K562 (cell line): ENCODE measurements around the gene TDRD12. TPM values are rescaled to one million over a fixed set of nuclear protein-coding genes. Genes with fewer than 3 reads are reported as not detected.

Source experiments
- ATAC-seq: fragments of 200-7000 bp; cut with Tn5 transposase; 3 replicates; pipeline ENCODE4 v1.9.1; 2020; ENCODE audit warnings: moderate library complexity
- BruUV-seq: library from RNA; stranded (reverse); fragments of 400-500 nt; replicated peaks from 2 replicates; lab custom pipeline; 2021; lab: Mats Ljungman, UMichigan
- CTCF ChIA-PET: fragments of 300-600 bp; formaldehyde crosslinking; extraction: SDS; loops from one replicate; lab custom pipeline; 2021; ENCODE audit warnings: low intra/inter-chr PET ratio; lab: Yijun Ruan, JAX
- POLR2A ChIA-PET: fragments of 300-600, 350-650 bp; sonication (Branson Sonifier 250); formaldehyde crosslinking; extraction: SDS; loops from one replicate; lab custom pipeline; 2021; ENCODE audit warnings: antibody characterized with exemption, inconsistent platforms; lab: Yijun Ruan, JAX
- DNase-seq, 4 experiments: peaks; one replicate each; pipeline versions ENCODE4 v3.0.0 to v3.0.0-alpha.2; 2011 to 2018; ENCODE audit warnings: low spot score in 3 of 4, mixed read lengths in 3 of 4; ENCODE audit errors: extremely low read depth in 1 of 4
- FAIRE-seq: peaks from 2 replicates; lab custom pipeline; 2011; peaks lifted over from hg19 to GRCh38; lab: Jason Lieb, UNC
- H2AFZ ChIP-seq: 2 replicates; pipeline ENCODE4 v1.6.0; 2011; ENCODE audit warnings: low read depth, low read length, control low read depth, inconsistent platforms
- H3K27ac ChIP-seq: fragments of 200-600 bp; 3 replicates; pipeline ENCODE4 v1.8.0; 2011; ENCODE audit warnings: low read depth, mild to moderate bottlenecking, control low read depth, inconsistent platforms, low read length, moderate library complexity, mixed read lengths; ENCODE audit errors: extremely low read depth
- H3K27me3 ChIP-seq, 2 experiments: fragments of 300-600 bp in 1 of 2; 2 replicates in 1 of 2; 3 replicates in 1 of 2; pipeline versions ENCODE4 v1.6.0 to v1.8.0; 2011; ENCODE audit warnings: inconsistent platforms in 2 of 2, low read length in 2 of 2, mild to moderate bottlenecking in 1 of 2, mixed read lengths in 1 of 2, moderate library complexity in 1 of 2; ENCODE audit not compliant: control insufficient read depth in 2 of 2, insufficient read depth in 2 of 2
- H3K36me3 ChIP-seq: fragments of 300-600 bp; 3 replicates; pipeline ENCODE4 v1.8.0; 2011; ENCODE audit warnings: mild to moderate bottlenecking, low read length, inconsistent platforms; ENCODE audit not compliant: control insufficient read depth, insufficient read depth
- H3K4me1 ChIP-seq, 2 experiments: fragments of 200-600 bp in 1 of 2; replicated peaks in 1 of 2; 2 replicates in 1 of 2; 3 replicates in 1 of 2; pipeline versions ENCODE4 v1.5.1 to v1.8.0; 2011; ENCODE audit warnings: inconsistent platforms in 2 of 2, low read length in 2 of 2, mild to moderate bottlenecking in 1 of 2, mixed read lengths in 1 of 2, moderate library complexity in 1 of 2; ENCODE audit not compliant: control insufficient read depth in 2 of 2, insufficient read depth in 2 of 2
- H3K4me2 ChIP-seq: 2 replicates; pipeline ENCODE4 v1.6.1; 2011; ENCODE audit warnings: low read length, control low read depth, inconsistent platforms, mixed read lengths; ENCODE audit not compliant: insufficient read depth
- H3K4me3 ChIP-seq: fragments of 200-600 bp; sonication (generic), shearing (Covaris generic); 2 replicates; pipeline ENCODE4 v1.5.1; 2016; ENCODE audit warnings: control low read depth, inconsistent platforms
- H3K79me2 ChIP-seq: fragments of 200-600 bp; 3 replicates; pipeline ENCODE4 v1.8.0; 2011; ENCODE audit warnings: low read length, inconsistent platforms; ENCODE audit not compliant: control insufficient read depth, insufficient read depth
- H3K9ac ChIP-seq, 2 experiments: 2 replicates each; pipeline versions ENCODE4 v1.6.0 to v1.6.1; 2011; ENCODE audit warnings: low read depth in 2 of 2, low read length in 2 of 2, control low read depth in 1 of 2, inconsistent platforms in 1 of 2, mild to moderate bottlenecking in 1 of 2, mixed read lengths in 1 of 2; ENCODE audit not compliant: insufficient read depth in 1 of 2
- H3K9me1 ChIP-seq: one replicate; pipeline ENCODE4 v1.6.0; 2011; ENCODE audit warnings: inconsistent platforms, mild to moderate bottlenecking, low read length, moderate library complexity; ENCODE audit not compliant: control insufficient read depth, insufficient read depth
- H3K9me3 ChIP-seq: replicated peaks from 2 replicates; pipeline ENCODE4 v1.5.1; 2011; ENCODE audit warnings: low read depth, low read length, inconsistent platforms; ENCODE audit not compliant: control insufficient read depth, insufficient read depth
- H4K20me1 ChIP-seq: replicated peaks from 2 replicates; pipeline ENCODE4 v1.6.1; 2011; ENCODE audit warnings: low read length, inconsistent platforms, mixed read lengths; ENCODE audit not compliant: control insufficient read depth, insufficient read depth
- CBX8 ChIP-seq: fragments of 200-600 bp; sonication (generic); IDR thresholded peaks from 2 replicates; pipeline ENCODE4 v1.6.1; 2012; ENCODE audit warnings: borderline replicate concordance, mixed run types, low read depth, mild to moderate bottlenecking, moderate library complexity, mixed read lengths, low read length, control low read depth, inconsistent platforms; ENCODE audit not compliant: poor library complexity, severe bottlenecking; ENCODE audit errors: extremely low read depth
- CHAMP1 ChIP-seq: fragments of 450-650 bp; IDR thresholded peaks from 2 replicates; pipeline ENCODE4 v1.6.1; 2016; ENCODE audit warnings: mild to moderate bottlenecking
- CREB3L1 ChIP-seq: fragments of 450-650 bp; IDR thresholded peaks from 2 replicates; pipeline ENCODE4 v1.6.1; 2014; ENCODE audit warnings: low read depth, mild to moderate bottlenecking, moderate library complexity, borderline replicate concordance
- FOSL1 ChIP-seq: fragments of 200-800 bp; sonication (Bioruptor generic); conservative IDR thresholded peaks from 2 replicates; pipeline ENCODE4 v1.6.1; 2016; ENCODE audit warnings: missing genetic modification characterization, missing compliant biosample characterization
- L3MBTL2 ChIP-seq: fragments of 450-650 bp; IDR thresholded peaks from 2 replicates; pipeline ENCODE4 v1.6.1; 2016; ENCODE audit warnings: mild to moderate bottlenecking, moderate library complexity
- POLR2AphosphoS2 ChIP-seq: IDR thresholded peaks from 2 replicates; pipeline ENCODE4 v1.6.1; 2012; ENCODE audit warnings: low read length, improper control_type of control experiment
- ZBTB40 ChIP-seq, 2 experiments: fragments of 450-650 bp in 1 of 2; sonication (generic) in 1 of 2; formaldehyde crosslinking in 1 of 2; IDR thresholded peaks; 2 replicates each; pipeline versions ENCODE4 v1.7.1 to v1.9.0; 2016 to 2022; ENCODE audit warnings: inconsistent platforms in 1 of 2, mild to moderate bottlenecking in 1 of 2, missing genetic modification reagents in 1 of 2
- WGBS: fragments of 100-300 bp; shearing (Covaris generic); methylation state at CpG from one replicate; pipeline ENCODE4 v1.1.6; 2016; ENCODE audit warnings: low coverage, mixed read lengths; ENCODE audit not compliant: insufficient coverage; ENCODE audit errors: missing lambda C conversion rate; 5-methylcytosine and 5-hydroxymethylcytosine counted together
- in situ Hi-C: fragments of 300-500 bp; cut with MboI; formaldehyde crosslinking; loops from 4 replicates; pipeline ENCODE4 v1.15.0; 2018; ENCODE audit warnings: inconsistent platforms, mixed read lengths
- intact Hi-C: fragments of 100-400 bp; cut with micrococcal nuclease; formaldehyde crosslinking; loops from 2 replicates; pipeline ENCODE4 v1.14.2; 2022
- polyA plus RNA-seq, 8 experiments: library from polyadenylated mRNA; depleted of rRNA in 4 of 8; stranded (reverse) in 5 of 8; unstranded in 3 of 8; fragments of >200 nt; fragmentation: Nextera tagmentation in 2 of 8; fragmentation: Illumina TruSeq in 1 of 8; extraction: Ambion mirVana in 2 of 8; extraction: Trizol in 1 of 8; gene quantifications; 2 replicates each; pipeline versions ENCODE4 v1.2.1 to v1.2.3, GENCODE V29; 2011 to 2014; ENCODE audit warnings: inconsistent platforms in 1 of 8, missing spikeins in 1 of 8
- total RNA-seq, 7 experiments: library from RNA; depleted of rRNA in 6 of 7; stranded (reverse); fragments of >200 nt in 6 of 7; fragmentation: Illumina TruSeq in 2 of 7; extraction: Trizol in 2 of 7; gene quantifications; 2 replicates each; pipeline versions ENCODE4 v1.2.1 to v1.2.3, GENCODE V29; 2011 to 2021; ENCODE audit warnings: low replicate concordance in 1 of 7

TDRD12 gene
- total and polyA plus RNA-seq, 9 of the 15 experiments (the other 6 are each of a cell fraction or from before 2014, with no cell fraction given) = 0.03 TPM; not detected in 8

DNA sequence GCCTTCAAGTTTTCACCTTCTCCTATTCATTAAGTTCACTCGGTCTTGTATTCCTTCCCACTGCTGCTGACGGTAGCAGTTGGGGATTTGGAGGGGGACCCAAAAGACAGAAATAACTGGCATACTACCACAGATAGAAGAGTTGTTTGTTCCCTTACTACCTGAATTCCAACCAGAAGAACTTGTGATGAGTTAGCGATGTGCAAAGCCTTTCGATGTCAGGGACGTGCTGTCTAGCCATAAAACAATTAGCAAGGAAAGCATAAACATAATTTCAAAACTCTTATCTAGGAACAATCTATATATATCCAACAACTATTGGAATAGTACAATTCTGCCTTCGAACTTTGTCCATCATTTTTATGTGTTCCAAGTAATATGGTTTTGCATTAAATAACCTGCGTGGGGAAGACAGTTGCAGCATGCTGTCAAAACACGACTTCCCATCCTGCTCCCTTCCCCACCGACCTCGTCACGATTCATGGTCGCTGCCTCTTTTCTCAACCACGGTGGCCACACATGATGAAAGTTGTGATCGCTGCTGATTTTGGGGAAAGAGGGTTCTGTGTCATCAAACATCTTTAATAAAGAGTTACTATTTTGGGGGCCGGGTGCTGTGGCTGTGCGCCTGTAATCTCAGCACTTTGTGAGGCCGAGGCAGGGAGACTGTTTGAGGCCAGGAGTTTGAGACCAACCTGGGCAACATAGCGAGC lies 153.8 kb downstream of the TDRD12 start:
- H3K9ac ChIP-seq = no peak overlapping the region
- no peaks in the 10 kb centered on the region for H3K79me2 ChIP-seq
- ATAC-seq = no peak
- intact Hi-C loops = no loop called here
- H3K9me3 ChIP-seq = no peaks in the 10 kb centered on the region
- ChIA-PET CTCF (no interaction called here), POLR2A (no interaction called here)
- no peaks in the 10 kb centered on the region for H3K9me1 ChIP-seq
- peaks cover 15 to 61% of the 10 kb centered on the region in 2 experiments for H3K27me3 ChIP-seq
- H3K4me1 ChIP-seq = peaks cover 0 to 3% of the 10 kb centered on the region in 2 experiments; a peak in 1 of 5 replicates
- no peak overlapping the region for H3K27ac ChIP-seq
- in situ Hi-C loops = no loop called here
- H3K4me2 ChIP-seq = no peak overlapping the region
- H4K20me1 ChIP-seq = 0 out of 2 replicates have a peak, but pooled peaks cover 10% of the 10 kb centered on the region
- BruUV-seq = no TSS peak
- FAIRE-seq = no peak
- no peak for DNase-seq
- no peaks in the 10 kb centered on the region for H3K36me3 ChIP-seq
- WGBS = 1% methylated on average over 18 of the region's 18 CpGs
- H3K4me3 ChIP-seq = no peak overlapping the region
- no peak overlapping the region for H2AFZ ChIP-seq
- no peak for TF ChIP-seq L3MBTL2
- no peak for TF ChIP-seq CREB3L1
- TF ChIP-seq ZBTB40 (IDR thresholded peaks at IDR 0.05) = no peak
- no peak for TF ChIP-seq ZBTB40 (CRISPR knock-in tag; IDR thresholded peaks at IDR 0.05)
- no peak for TF ChIP-seq FOSL1 (tag)
- TF ChIP-seq CHAMP1 = no peak
- TF ChIP-seq CBX8 = no peak
- TF ChIP-seq POLR2AphosphoS2 = no peak
